Parathyroid adenoma (tissue), 2 donors: ENCODE data around the gene CALCOCO1.
A peak's percentile ranks its signal among the peaks of the same experiment; 100 is the strongest.

Experiments used
- H2AFZ ChIP-seq: fragments of 300-600 bp; sonication (generic); one replicate; pipeline ENCODE4 v1.7.0; 2017; ENCODE audit warnings: antibody characterized with exemption, mild to moderate bottlenecking
- H3K27ac ChIP-seq: fragments of 300-600 bp; sonication (generic); one replicate; pipeline ENCODE4 v1.7.0; 2017
- H3K27me3 ChIP-seq: fragments of 300-600 bp; sonication (generic); one replicate; pipeline ENCODE4 v1.7.0; 2017; ENCODE audit warnings: low read length; ENCODE audit not compliant: control insufficient read depth, insufficient read depth
- H3K36me3 ChIP-seq: fragments of 300-600 bp; sonication (generic); one replicate; pipeline ENCODE4 v1.7.0; 2017; ENCODE audit warnings: low read length; ENCODE audit not compliant: control insufficient read depth, insufficient read depth
- H3K4me1 ChIP-seq: fragments of 300-600 bp; sonication (generic); one replicate; pipeline ENCODE4 v1.7.0; 2017; ENCODE audit warnings: control low read depth
- H3K4me2 ChIP-seq: fragments of 300-600 bp; sonication (generic); one replicate; pipeline ENCODE4 v1.7.0; 2017; ENCODE audit warnings: low read length
- H3K4me3 ChIP-seq: fragments of 300-600 bp; sonication (generic); one replicate; pipeline ENCODE4 v1.7.0; 2017; ENCODE audit warnings: low read depth, low read length
- H3K79me2 ChIP-seq: fragments of 300-600 bp; sonication (generic); one replicate; pipeline ENCODE4 v1.7.0; 2017; ENCODE audit warnings: control low read depth
- H3K9ac ChIP-seq: fragments of 300-600 bp; sonication (generic); one replicate; pipeline ENCODE4 v1.7.0; 2017; ENCODE audit warnings: mild to moderate bottlenecking
- H3K9me3 ChIP-seq: fragments of 300-600 bp; sonication (generic); one replicate; pipeline ENCODE4 v1.7.0; 2017; ENCODE audit warnings: low read length; ENCODE audit not compliant: control insufficient read depth
- CTCF ChIP-seq: fragments of 300-600 bp; sonication (generic); IDR thresholded peaks from one replicate; pipeline ENCODE4 v1.7.0; 2017; ENCODE audit warnings: antibody characterized with exemption, mild to moderate bottlenecking
- donor health status: primary hyperparathyroidism.

CALCOCO1 gene

DNA sequence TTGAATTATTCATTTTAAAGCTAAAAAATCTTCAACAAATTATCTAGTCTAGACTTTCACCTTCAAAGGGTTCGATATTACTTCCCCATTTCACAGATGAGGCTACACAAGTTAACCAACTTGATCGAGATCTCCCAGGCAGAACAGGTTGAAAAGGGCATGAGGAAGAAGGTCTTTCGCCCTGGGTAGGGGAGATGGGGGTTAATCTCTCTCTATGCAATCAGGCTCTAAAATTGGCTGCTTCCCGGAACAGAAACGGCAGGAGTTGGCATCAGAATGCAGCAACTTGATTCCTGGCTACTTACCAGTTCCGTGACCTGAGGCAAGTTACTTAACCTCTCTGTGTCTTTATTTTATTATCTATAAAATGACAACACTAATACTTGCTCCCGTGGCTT lies 26.9 kb upstream of the CALCOCO1 start:
- no peak for TF ChIP-seq CTCF
- Histone ChIP-seq H3K9ac (no peak overlapping the region), H3K4me3 (no peak overlapping the region), H3K27me3 (no peaks in the 10 kb centered on the region), H3K27ac (no peak overlapping the region), H3K9me3 (no peaks in the 10 kb centered on the region), H3K4me1 (peaks cover 7% of the 10 kb centered on the region), H3K36me3 (no peaks in the 10 kb centered on the region), H3K79me2 (no peaks in the 10 kb centered on the region), H3K4me2 (no peak overlapping the region), H2AFZ (no peak overlapping the region)

DNA sequence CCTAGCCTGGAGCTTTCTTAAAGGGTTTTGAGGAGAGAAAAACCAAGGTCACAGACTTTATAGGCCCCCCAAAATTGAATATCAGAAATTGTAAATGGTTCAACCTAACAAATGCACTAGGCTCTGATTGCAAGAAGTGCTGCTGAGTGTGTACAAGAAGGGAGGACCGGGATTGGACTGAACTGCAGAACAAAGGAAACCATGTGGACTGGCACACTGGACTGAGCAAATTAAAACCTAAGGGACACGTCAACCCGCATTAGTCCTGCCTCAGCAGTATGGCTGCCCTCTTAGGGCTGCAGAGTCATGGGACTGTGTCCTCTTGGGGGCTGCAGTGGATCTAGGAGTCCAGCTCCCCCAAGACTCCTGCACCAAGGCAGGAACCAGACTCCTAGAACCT lies 25.4 kb upstream of the CALCOCO1 start:
- H3K4me3 ChIP-seq, result no peak overlapping the region
- no peak overlapping the region for H2AFZ ChIP-seq
- H3K27me3 ChIP-seq, result no peaks in the 10 kb centered on the region
- peaks cover 7% of the 10 kb centered on the region for H3K4me1 ChIP-seq
- no peak overlapping the region for H3K9ac ChIP-seq
- no peak for TF ChIP-seq CTCF
- no peaks in the 10 kb centered on the region for H3K79me2 ChIP-seq
- no peaks in the 10 kb centered on the region for H3K9me3 ChIP-seq
- no peak overlapping the region for H3K4me2 ChIP-seq
- H3K36me3 ChIP-seq, result no peaks in the 10 kb centered on the region
- H3K27ac ChIP-seq, result no peak overlapping the region

GRCh38 chr12:53752192-53752601 lies 24.9 kb upstream of the CALCOCO1 start:
- Histone ChIP-seq H3K9me3 (no peaks in the 10 kb centered on the region), H3K79me2 (no peaks in the 10 kb centered on the region), H3K4me3 (no peak overlapping the region), H3K27me3 (no peaks in the 10 kb centered on the region), H3K4me1 (peaks cover 7% of the 10 kb centered on the region), H3K27ac (no peak overlapping the region), H3K4me2 (no peak overlapping the region), H3K36me3 (no peaks in the 10 kb centered on the region), H2AFZ (no peak overlapping the region), H3K9ac (no peak overlapping the region)
- TF ChIP-seq CTCF, result no peak

- peak within 1 kb of the TSS; percentile 39 for H3K4me3 ChIP-seq
- H2AFZ ChIP-seq, result peak within 1 kb of the TSS; percentile 85
- TF ChIP-seq CTCF, result no peak
- no peak within 1 kb of the TSS for H3K27ac ChIP-seq
- peaks cover 10% of the 10 kb centered on the region for H3K4me1 ChIP-seq
- no peak within 1 kb of the TSS for H3K9ac ChIP-seq
- H3K9me3 ChIP-seq, result no peaks in the 10 kb centered on the region
- H3K36me3 ChIP-seq, result no peaks in the 10 kb centered on the region
- no peaks in the 10 kb centered on the region for H3K79me2 ChIP-seq
- H3K27me3 ChIP-seq, result no peaks in the 10 kb centered on the region
- H3K4me2 ChIP-seq, result peak within 1 kb of the TSS; percentile 82
Measured at GRCh38 chr12:53751336-53752191, 24.3 kb upstream of the CALCOCO1 start, which contains the start of gene CISTR. Gene CISTR (minus strand): TSS chr12:53751979.
